Gastrocnemius medialis (tissue), 4 donors: ENCODE results near the gene SESN3. TPM values are rescaled to one million over a fixed set of nuclear protein-coding genes. Genes with fewer than 3 reads are reported as not detected.

Source experiments
- ATAC-seq, 2 donors: fragments of 150-250 bp; one replicate each; pipeline ENCODE4 v1.9.1; 2016
- DNase-seq, 2 donors: peaks; one replicate each; pipeline ENCODE4 v3.0.0-alpha.2; 2019
- H3K27ac ChIP-seq, 4 donors: fragments of 200-600 bp; sonication (generic); 1 replicate in 1 of 4; 2 replicates in 3 of 4; pipeline ENCODE4 v1.5.1; 2016 to 2018; ENCODE audit warnings: mild to moderate bottlenecking in 2 of 4, moderate library complexity in 1 of 4
- H3K27me3 ChIP-seq, 3 donors: fragments of 200-600 bp; sonication (generic) in 2 of 3; 1 replicate in 1 of 3; 2 replicates in 2 of 3; pipeline versions ENCODE4 v1.5.1 to v1.6.0; 2016 to 2019; ENCODE audit warnings: mild to moderate bottlenecking in 1 of 3, moderate library complexity in 1 of 3
- H3K36me3 ChIP-seq, 2 donors: fragments of 200-600 bp; sonication (generic) in 1 of 2; one replicate each; pipeline ENCODE4 v1.5.1; 2017 to 2018
- H3K4me1 ChIP-seq, 2 donors: fragments of 200-600 bp; sonication (generic) in 1 of 2; one replicate each; pipeline ENCODE4 v1.5.1; 2016 to 2017; ENCODE audit warnings: mild to moderate bottlenecking in 2 of 2
- H3K4me3 ChIP-seq, 4 donors: fragments of 200-600 bp; sonication (generic) in 3 of 4; 1 replicate in 1 of 4; 2 replicates in 3 of 4; pipeline ENCODE4 v1.5.1; 2016 to 2019; ENCODE audit warnings: mild to moderate bottlenecking in 2 of 4
- H3K9me3 ChIP-seq, 3 donors: fragments of 200-600 bp; sonication (generic) in 2 of 3; 1 replicate in 1 of 3; 2 replicates in 2 of 3; pipeline ENCODE4 v1.5.1; 2016 to 2019
- CTCF ChIP-seq, 5 experiments: fragments of 450-650 bp in 3 of 5; fragments of 200-600 bp in 2 of 5; sonication (generic) in 2 of 5; IDR thresholded peaks in 4 of 5; conservative IDR thresholded peaks in 1 of 5; 1 replicate in 4 of 5; 2 replicates in 1 of 5; pipeline ENCODE4 v1.5.1; 2016 to 2019; ENCODE audit warnings: antibody characterized with exemption in 5 of 5, mild to moderate bottlenecking in 3 of 5, moderate library complexity in 3 of 5
- POLR2A ChIP-seq, 2 donors: fragments of 450-650 bp; IDR thresholded peaks; one replicate each; pipeline ENCODE4 v1.6.1; 2017; ENCODE audit warnings: antibody characterized with exemption in 2 of 2, mild to moderate bottlenecking in 2 of 2, moderate library complexity in 2 of 2
- in situ Hi-C, 4 donors: fragments of 200-750 bp; cut with MboI; loops; one replicate each; pipeline versions ENCODE4 v1.15.0 to v1.8.0; 2017; ENCODE audit warnings: low sequenced_read_pairs in 4 of 4
- intact Hi-C: fragments of 100-400 bp; cut with DNase I; formaldehyde crosslinking; loops from one replicate; pipeline ENCODE4 v1.15.1; 2023; ENCODE audit warnings: low total_unique reads
- total RNA-seq, 4 donors: library from RNA; depleted of rRNA; stranded (reverse); fragments of >200 nt; gene quantifications; one replicate each; pipeline versions ENCODE4 v1.1.0 to v1.2.3, GENCODE V29; 2016

Gene SESN3
- total RNA-seq, 4 donors from 2014 or later = 6.0 to 10.8 (median 7.8) TPM

GRCh38 chr11:95192717-95193116, 38.3 kb downstream of the SESN3 start:
- Histone ChIP-seq H3K27me3 (no peaks in the 10 kb centered on the region), H3K4me1 (no peaks in the 10 kb centered on the region), H3K4me3 (no peak overlapping the region), H3K36me3 (peaks cover 0 to 7% of the 10 kb centered on the region in 2 donors), H3K9me3 (no peaks in the 10 kb centered on the region), H3K27ac (no peak overlapping the region)
- in situ Hi-C loops (no loop called here), intact Hi-C loops (no loop called here)
- ATAC-seq = no peak
- TF ChIP-seq CTCF (IDR thresholded peaks at IDR 0.05 in 4 of 5, conservative IDR thresholded peaks at IDR 0.05 in 1 of 5) (no peak), POLR2A (IDR thresholded peaks at IDR 0.05) (no peak)
- DNase-seq = no peak

- TF ChIP-seq POLR2A (IDR thresholded peaks at IDR 0.05) (no peak), CTCF (IDR thresholded peaks at IDR 0.05 in 4 of 5, conservative IDR thresholded peaks at IDR 0.05 in 1 of 5) (no peak)
- no peak overlapping the region for H3K4me3 ChIP-seq
- H3K4me1 ChIP-seq = no peaks in the 10 kb centered on the region
- H3K36me3 ChIP-seq = peaks cover 0 to 15% of the 10 kb centered on the region in 2 donors
- no peak for DNase-seq
- no peaks in the 10 kb centered on the region for H3K9me3 ChIP-seq
- intact Hi-C loops = no loop called here
- ATAC-seq = no peak
- in situ Hi-C loops = no loop called here
- no peak overlapping the region for H3K27ac ChIP-seq
- H3K27me3 ChIP-seq = no peaks in the 10 kb centered on the region
Measured at GRCh38 chr11:95187723-95188122, 43.3 kb downstream of the SESN3 start.

GRCh38 chr11:95182397-95182796, 48.6 kb downstream of the SESN3 start:
- H3K4me1 ChIP-seq = no peaks in the 10 kb centered on the region
- H3K27ac ChIP-seq = no peak overlapping the region
- intact Hi-C loops = no loop called here
- H3K4me3 ChIP-seq = no peak overlapping the region
- in situ Hi-C loops = no loop called here
- ATAC-seq = no peak
- no peaks in the 10 kb centered on the region for H3K27me3 ChIP-seq
- TF ChIP-seq CTCF (IDR thresholded peaks at IDR 0.05 in 4 of 5, conservative IDR thresholded peaks at IDR 0.05 in 1 of 5) (no peak), POLR2A (IDR thresholded peaks at IDR 0.05) (no peak)
- DNase-seq = no peak
- H3K36me3 ChIP-seq = peaks cover 0 to 21% of the 10 kb centered on the region in 2 donors
- H3K9me3 ChIP-seq = no peaks in the 10 kb centered on the region

GRCh38 chr11:95175818-95176380, 55.1 kb downstream of the SESN3 start:
- Histone ChIP-seq H3K27me3 (no peaks in the 10 kb centered on the region), H3K4me1 (no peaks in the 10 kb centered on the region), H3K4me3 (no peak overlapping the region), H3K27ac (no peak overlapping the region), H3K9me3 (no peaks in the 10 kb centered on the region), H3K36me3 (peaks cover 0 to 12% of the 10 kb centered on the region in 2 donors)
- intact Hi-C loops = no loop called here
- TF ChIP-seq POLR2A (IDR thresholded peaks at IDR 0.05) = no peak
- in situ Hi-C loops = no loop called here
- ATAC-seq (no peak), DNase-seq (no peak)

- DNase-seq (no peak), ATAC-seq (no peak)
- no peaks in the 10 kb centered on the region for H3K9me3 ChIP-seq
- H3K4me1 ChIP-seq = peaks cover 0 to 7% of the 10 kb centered on the region in 2 donors
- TF ChIP-seq POLR2A (IDR thresholded peaks at IDR 0.05) (no peak), CTCF (IDR thresholded peaks at IDR 0.05 in 4 of 5, conservative IDR thresholded peaks at IDR 0.05 in 1 of 5) (no peak)
- H3K36me3 ChIP-seq = no peaks in the 10 kb centered on the region
- no peak overlapping the region for H3K4me3 ChIP-seq
- in situ Hi-C loops (loop anchor here in 1 of 4 donors (25.0 kb wide), 1 partner anchor 367 kb away; no protein-coding TSS in a partner anchor), intact Hi-C loops (no loop called here)
- H3K27ac ChIP-seq = no peak overlapping the region
- H3K27me3 ChIP-seq = no peaks in the 10 kb centered on the region
Measured at GRCh38 chr11:95170294-95170693, 60.7 kb downstream of the SESN3 start.
